GM21825 (cell line): Measurements from ENCODE around the gene SCNN1G.
"Not testable (repeated sequence)": the region's sequence is repeated elsewhere in the genome, so short reads cannot be mapped to it uniquely, and the experiment has no call there.

Source experiments
- ATAC-seq: cut with Tn5 transposase; IDR thresholded peaks from one replicate; pipeline ENCODE4 v1.9.1; 2021; ENCODE audit warnings: mild to moderate bottlenecking, moderate library complexity; ENCODE audit not compliant: unreplicated experiment

SCNN1G gene, protein sequence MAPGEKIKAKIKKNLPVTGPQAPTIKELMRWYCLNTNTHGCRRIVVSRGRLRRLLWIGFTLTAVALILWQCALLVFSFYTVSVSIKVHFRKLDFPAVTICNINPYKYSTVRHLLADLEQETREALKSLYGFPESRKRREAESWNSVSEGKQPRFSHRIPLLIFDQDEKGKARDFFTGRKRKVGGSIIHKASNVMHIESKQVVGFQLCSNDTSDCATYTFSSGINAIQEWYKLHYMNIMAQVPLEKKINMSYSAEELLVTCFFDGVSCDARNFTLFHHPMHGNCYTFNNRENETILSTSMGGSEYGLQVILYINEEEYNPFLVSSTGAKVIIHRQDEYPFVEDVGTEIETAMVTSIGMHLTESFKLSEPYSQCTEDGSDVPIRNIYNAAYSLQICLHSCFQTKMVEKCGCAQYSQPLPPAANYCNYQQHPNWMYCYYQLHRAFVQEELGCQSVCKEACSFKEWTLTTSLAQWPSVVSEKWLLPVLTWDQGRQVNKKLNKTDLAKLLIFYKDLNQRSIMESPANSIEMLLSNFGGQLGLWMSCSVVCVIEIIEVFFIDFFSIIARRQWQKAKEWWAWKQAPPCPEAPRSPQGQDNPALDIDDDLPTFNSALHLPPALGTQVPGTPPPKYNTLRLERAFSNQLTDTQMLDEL

GRCh38 chr16:23182679-23183542 is at the start of gene SCNN1G:
Gene SCNN1G (plus strand): TSS chr16:23182745. CDS start chr16:23186272, 3,527 bp downstream.
- peak; percentile 16 for ATAC-seq

DNA sequence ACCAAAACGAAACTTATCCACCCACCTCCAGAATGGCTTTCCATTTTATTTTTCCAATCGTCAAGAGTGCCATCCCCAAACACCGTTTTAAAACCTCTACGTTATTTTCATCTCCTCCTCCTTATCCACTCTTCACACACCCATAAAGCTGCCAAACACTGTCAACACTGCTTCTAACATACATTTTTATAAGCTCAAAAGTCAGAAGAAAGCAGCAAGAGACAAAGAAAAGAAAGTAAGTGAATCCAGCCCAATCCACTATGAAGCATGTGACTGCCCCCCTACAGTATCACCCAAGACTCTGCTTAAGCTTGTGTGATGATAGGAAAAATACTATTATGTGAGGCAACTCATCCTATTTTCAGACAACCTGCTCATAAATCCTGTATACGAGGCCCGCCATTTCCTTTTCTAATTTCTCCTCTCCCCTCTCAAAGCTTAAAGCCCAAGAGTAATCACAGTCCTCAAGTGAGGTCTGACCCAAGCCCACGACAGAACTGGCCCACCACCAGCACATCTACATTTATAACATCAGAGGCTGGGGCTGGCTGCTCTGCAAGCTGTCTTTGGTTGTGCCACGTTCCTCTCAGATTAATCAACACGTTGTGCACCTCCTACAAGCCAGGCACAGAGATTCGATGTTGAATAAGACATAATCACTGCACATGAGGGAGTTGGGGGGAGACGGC is 49.6 kb upstream of the SCNN1G start:
- ATAC-seq, result no peak

- ATAC-seq, result no peak
Observed at GRCh38 chr16:23134274-23134673, 48.3 kb upstream of the SCNN1G start.

DNA sequence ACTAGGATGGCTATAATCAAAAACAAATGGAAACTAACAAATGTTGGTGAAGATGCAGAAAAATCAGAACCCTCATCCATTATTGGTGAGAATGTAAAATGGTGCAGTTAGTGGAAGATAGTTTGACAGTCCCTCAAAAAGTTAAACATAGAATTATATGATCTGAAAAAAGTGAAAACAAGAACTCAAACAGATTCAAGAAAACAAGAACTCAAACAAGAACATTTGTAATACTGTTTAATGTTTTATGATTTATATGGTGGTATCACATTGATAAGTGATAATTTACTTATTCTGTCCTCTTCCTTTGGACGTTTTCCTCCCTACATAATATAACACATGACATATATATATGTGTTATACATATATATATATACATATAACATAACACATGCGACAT is 45.3 kb upstream of the SCNN1G start:
- no peak for ATAC-seq

- ATAC-seq, result no peak
Observed at GRCh38 chr16:23137818-23138217, 44.7 kb upstream of the SCNN1G start.

GRCh38 chr16:23140107-23140506 is 42.4 kb upstream of the SCNN1G start:
- no peak for ATAC-seq

DNA sequence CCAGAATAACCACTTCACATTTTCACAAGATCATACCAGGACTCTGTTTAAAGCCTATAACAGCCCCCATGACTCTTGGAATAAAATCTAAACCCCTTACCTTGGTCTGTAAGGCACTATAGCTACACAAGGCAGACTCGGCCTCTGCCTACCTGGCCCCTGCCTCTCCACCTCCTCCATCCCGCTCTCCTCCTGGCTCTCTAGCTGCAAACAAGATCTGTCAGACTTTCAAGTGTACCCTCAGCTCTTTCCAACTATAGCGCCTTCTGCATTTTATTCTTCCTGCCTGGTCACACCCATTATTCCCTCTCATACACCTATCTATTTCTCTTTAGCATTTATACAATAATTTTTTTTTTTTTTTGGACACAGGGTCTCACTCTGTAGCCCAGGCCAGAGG is 41.5 kb upstream of the SCNN1G start:
- no peak for ATAC-seq

GRCh38 chr16:23141500-23141899 is 41.0 kb upstream of the SCNN1G start:
- ATAC-seq, result no peak

DNA sequence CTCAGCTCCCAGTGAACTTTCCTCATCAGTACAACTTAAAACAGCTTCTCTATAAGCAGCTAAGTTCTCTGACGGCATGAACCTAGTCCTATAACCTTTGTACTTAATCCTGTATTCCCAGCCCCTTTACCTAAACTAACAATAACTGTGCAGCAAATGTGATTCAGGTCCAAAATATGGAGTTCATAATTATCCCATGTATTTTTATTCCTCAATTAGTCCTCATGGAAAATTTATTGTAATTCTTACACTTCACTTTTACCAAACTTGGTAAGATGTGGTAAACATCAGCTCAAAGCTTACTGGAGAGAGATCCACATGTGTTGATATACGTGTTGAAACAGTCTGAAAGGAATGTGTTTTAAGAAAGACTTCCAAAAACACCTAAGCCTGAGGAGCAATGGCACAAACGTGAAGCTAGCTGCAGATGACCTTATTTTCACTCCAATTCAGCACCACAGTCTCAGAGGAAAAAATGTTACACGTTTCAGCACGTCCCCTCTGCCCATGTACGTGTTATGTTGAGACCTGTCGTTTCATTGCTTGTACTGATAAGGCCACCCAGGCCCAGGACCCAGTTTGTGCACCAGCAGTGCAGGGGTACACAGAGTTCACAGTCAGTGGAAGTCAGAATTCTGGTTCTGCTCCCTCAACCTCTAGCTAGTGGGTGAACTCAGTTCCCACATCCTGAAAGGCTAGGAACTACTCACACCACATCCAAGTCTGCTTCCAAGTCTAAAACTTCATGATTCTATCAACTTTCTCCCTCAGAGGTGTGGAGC is 40.4 kb upstream of the SCNN1G start:
- no peak for ATAC-seq

- no peak for ATAC-seq
Observed at GRCh38 chr16:23143391-23143790, 39.2 kb upstream of the SCNN1G start.

DNA sequence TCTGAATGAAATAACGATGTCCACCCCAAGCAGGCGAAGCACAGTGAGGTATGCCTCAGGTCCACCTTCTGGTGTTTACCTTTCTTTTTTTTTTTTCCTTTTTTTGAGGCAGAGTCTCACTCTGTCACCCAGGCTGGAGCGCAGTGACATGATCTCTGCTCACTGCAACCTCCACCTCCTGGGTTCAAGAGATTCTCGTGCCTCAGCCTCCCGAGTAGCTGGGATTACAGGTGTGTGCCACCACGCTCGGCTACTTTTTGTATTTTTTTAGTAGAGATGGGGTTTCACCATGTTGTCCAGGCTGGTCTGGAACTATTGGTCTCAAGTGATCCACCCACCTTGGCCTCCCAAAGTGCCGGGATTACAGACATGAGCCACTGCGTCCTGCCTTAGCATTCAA is 38.2 kb upstream of the SCNN1G start:
- not testable (repeated sequence) for ATAC-seq

DNA sequence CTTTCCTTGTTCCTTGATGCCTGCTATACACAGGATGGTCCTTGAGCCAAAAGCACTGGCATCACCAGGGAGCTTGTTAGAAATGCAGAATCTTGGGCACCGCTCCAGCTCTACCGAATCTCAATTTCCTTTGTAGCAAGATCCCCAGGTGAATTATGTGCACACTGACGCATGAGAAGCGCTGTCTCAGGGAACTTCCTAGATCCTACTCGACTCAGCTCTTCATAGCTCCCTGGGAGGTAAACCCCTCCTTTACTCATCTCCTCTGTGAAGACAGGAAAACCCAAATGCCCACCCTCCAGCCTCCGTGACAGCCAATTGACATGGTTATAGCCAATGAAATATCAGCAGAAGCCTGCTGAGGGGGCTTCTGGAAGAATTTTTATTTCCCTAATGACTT is 37.4 kb upstream of the SCNN1G start:
- no peak for ATAC-seq

- no peak for ATAC-seq
Observed at GRCh38 chr16:23145608-23146007, 36.9 kb upstream of the SCNN1G start.

- no peak for ATAC-seq
Observed at GRCh38 chr16:23146877-23147601, 35.5 kb upstream of the SCNN1G start.

DNA sequence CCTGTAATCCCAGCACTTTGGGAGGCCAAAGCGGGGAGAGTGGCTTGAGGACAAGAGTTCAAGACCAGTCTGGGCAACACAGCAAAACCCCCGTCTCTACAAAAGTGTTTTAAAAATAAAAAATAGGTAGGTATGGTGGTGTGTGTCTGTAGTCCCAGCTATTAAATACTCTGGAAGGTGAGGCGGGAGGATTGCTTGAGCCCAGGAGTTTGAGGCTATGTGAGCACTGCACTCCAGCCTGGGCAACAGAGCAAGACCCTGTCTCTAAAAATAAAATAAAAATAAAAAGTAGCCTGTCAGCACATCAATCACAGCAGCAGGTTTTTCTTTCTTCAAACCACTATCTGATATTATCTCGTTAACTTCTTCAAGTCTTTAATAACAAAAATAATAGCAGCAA is 34.9 kb upstream of the SCNN1G start:
- ATAC-seq, result no peak

DNA sequence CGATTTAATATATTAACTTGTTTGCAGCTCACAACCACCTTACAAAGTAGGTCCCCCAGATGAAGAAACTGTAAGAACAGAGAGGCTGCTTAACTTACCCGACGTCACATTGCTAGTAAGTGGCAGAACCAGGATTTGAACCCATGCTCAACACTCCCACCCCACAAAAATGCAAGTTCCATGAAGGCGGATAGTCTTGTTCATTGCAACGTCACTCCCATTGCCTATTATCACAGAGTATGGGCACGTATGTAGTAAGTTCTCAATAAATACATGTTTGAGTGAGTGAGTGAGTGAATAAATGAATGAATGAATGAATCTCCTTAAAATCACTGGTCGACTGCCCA is 34.4 kb upstream of the SCNN1G start:
- no peak for ATAC-seq

DNA sequence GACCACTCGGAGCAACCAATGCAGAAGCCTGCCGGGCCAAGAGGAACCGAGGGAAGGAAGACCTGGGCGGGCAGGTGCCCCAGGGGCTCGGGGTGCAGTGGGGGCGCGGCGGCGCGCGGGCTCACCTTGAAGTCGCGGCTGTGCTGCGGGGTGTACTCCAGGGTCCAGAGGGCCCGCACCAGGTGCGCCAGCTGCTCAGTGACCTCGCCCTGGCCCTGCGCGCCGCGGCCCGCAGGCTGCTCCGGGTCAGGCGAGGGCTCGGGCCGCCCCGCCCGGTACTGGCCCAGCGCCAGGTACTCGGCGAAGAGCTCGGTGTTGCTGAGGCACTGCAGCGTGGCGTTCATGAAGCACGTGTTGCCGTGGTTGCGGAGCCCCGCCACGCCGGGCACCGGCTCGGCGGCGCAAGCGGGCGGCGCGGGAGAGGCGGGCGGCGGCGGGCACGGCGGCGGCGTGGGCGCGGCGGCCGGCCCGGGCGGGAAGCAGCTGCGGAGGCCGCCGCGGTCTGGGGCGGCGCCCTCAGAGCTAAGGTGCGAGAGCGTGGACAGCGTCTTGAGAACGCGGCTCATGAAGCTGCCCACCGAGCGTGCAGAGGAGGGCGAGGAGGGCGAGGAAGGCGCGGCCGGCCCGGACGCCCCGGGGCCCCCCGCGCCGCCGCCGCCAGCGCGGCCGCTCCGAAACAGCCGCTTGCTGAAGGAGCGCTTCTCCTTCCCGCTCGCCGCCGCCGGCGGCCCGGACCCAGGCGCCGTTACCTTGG is 33.9 kb upstream of the SCNN1G start:
- ATAC-seq, result peak; percentile 30

- ATAC-seq, result peak; percentile 97
Observed at GRCh38 chr16:23149267-23149992, 33.1 kb upstream of the SCNN1G start, which contains the start of gene USP31. Gene USP31 (minus strand): TSS chr16:23149452. CDS start chr16:23149270, 182 bp downstream.
